Stimulated activated CD8-positive, alpha-beta memory T cell treated with anti-CD3 and anti-CD28 coated beads, Interleukin-7, amount 100 ng/mL, for 1 hour (primary cell): Measurements from ENCODE around the gene CEBPE.

ENCODE experiments used
- DNase-seq, 2 donors: peaks; one replicate each; pipeline ENCODE4 v3.0.0-alpha.2; 2020; ENCODE audit warnings: low read depth in 2 of 2

CEBPE gene

DNA sequence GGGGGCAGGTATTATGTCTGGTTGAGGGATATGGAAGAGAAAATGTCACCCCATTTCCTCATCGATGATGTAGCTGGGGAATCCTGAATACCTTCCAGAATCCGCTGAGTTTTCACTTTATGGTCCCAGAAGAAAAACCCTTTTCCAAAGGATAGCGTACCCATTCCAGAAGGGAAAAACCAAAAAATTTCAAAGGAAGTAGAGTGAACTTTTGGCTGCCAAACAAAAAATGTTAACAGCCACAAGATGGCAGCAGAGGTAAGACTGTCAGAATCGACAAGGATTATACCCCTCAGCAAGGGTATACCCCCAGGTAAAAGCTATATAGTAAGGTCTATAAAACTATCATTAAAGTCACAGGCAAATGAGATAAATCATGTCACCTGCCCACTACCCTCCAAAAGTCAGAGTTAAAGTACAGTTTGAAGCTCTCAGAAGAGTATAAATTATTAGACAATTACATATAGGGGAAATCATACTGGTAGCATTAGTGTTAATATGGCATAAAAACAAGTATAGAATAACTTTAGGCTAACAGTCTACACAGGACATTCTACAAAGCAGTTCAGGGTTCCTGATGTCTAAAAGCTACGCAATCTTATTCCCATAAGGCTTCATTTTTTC, 42.2 kb downstream of the CEBPE start:
- no peak for DNase-seq

DNA sequence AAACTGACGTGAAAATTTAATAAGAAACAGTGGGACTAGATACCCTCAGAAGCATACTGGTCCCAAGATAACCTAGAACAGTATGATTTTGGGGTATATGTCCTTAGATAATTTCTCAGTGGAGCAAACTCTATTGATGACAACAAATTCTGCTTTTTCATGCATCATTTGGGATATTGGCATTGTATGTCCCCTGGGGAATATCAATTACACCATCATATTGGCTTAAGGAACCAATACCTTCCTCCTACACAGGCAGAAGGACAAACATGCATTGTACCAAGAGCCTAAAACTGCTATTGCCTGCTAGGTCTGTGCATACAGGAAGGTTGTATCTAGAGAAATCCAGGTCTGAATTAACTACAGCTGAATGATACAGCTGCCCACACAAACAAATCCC, 44.1 kb downstream of the CEBPE start:
- DNase-seq = no peak

DNA sequence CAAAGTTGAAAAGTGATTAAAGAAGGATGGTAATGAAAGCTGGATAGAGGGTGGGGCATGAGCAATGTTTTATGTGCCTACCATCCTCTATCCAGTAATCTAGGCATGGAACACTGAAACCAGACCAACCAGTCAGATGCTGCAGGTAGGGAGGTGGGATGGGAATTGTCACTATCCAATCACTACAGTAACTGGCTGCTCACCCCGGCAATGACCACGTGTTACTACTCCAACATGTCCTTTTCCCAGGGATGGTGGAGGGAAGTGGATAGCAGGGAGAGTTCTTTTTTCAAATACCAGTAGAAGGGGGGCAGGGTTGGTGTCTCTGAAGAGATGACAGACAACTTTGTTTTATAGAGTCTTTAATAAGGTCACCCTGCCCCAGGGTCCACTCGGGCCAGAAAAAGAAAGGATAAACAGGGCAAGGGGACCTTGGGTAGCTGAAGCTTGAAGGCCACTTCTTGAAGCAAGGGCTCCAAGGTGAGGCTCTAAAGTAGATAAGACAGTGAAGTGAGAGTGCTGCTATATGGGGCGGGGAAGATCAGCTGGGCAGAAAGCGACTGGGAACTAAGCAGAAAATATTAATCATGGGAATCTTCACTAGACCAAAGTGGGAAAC, 47.0 kb downstream of the CEBPE start:
- no peak for DNase-seq

DNA sequence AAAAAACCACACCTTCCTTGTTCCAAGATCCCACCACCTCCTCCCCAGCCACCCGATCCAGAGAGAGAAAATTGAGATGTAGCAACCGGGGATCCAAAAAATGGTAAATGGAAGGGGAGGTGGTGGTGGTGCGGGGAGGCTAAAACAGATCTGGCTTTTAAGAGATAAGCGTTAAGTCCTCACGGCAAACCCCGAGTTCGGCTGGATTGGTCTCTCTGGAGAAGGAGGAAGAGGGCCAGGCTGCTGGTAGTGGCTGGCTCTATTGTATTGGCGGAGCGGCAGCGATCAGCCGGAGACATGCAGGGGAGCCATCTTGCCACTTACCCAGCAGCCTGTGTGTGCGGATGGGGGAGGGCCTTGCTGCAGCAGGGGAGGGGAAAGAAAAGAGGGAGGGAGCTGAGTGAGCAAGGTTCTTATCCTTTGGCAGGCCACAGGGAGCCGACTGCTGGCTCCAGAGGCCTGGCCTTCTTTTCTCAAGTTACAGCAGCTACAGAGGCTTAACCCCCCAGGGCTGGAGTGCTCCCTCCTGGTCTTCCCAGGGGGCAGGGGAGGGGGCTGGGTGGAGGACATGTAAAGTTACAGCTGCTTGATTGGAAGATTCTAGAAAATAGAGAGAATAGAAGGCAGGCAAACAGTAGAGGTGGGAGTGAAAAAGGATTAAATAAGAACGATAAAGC, 47.7 kb downstream of the CEBPE start:
- DNase-seq = peak; percentile 32 to 47

DNA sequence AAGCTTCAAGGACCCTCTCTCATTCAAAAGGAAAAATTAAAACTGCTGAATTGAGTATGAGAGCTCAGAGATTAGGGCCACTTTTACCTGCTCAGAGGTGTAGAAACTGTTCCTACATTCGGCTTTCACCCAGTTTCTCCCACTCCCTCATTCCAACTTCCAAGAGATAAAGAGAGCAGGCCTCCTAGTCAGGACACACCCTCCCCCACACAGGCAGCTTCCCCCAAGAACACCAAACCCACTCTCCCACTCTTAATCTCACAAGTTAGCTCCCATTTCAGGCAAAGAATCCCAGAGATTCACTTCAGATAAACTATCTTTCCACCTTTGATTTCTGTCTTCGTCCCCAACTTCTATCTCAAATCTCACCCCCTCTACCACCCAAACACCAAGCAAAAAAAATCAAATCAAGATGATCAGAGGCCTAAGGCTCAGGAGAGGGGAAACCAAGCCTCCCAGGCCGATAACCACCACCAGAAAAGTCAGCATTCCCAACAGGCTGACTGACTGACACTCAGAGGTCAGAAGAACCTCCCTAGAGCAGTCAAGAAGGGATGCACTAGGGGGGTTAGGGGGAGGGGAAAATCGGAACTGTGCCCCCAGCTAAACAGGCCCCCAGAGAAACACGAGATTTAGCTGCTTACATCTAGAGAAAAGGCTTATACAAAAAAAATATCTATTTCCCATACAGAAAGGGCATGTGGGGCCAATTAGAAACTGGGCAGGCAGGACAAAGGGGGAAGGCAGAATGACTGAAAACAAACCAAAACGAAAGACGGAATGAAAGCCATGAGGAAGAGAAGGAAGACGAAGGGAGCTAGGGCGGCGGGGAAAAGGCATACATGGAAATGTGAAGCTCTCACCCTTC, 48.6 kb downstream of the CEBPE start:
- DNase-seq = no peak

DNA sequence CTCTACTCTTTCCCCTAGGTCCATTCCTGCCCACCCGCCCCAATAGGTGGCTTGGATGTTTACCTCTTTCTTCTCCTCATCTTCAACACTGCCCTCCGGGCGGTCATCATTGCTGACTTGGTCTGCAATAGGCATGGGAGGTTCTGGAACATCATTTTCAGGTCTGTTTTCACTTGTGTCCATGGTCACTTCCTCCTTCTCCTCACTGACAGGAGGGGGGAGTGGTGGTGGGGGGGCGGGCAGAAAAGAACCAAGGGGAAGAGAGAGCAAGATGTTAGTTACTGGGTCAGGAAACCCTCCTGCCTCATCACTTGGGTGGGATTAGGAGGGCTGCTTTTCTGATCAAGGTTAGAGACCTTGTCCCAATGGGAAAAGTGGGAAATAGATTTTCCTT, 49.6 kb downstream of the CEBPE start:
- no peak for DNase-seq

DNA sequence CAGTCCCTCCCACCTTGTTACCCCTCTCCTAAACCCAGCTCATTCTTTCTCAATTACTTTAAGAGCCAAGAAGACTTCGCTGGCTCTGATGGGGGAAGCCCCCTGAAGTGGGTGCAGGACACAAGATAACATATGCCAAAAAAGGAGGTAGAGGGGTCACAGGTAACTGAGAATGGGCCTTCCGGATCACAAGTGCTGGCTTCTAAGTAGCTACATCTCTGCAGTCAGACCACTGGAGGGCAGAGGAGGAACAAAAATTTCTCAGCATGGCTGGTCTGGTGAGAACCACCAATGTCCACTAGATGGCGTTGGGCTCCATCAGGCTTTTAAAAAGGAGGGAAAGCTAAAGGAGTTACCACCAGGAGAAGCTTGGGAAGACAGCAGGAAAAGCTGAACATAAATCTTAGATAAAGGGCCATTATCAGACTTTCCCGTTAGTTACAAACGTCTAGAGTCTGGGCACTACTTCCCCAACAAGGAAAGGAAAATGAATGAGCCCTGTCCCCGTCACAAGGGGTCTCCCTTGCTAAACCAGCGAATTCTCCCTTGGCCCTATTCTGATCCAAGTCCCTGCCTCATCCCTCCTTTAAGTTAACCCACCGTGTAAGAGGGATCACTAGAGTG, 50.2 kb downstream of the CEBPE start:
- DNase-seq = peak; percentile 37 to 53

DNA sequence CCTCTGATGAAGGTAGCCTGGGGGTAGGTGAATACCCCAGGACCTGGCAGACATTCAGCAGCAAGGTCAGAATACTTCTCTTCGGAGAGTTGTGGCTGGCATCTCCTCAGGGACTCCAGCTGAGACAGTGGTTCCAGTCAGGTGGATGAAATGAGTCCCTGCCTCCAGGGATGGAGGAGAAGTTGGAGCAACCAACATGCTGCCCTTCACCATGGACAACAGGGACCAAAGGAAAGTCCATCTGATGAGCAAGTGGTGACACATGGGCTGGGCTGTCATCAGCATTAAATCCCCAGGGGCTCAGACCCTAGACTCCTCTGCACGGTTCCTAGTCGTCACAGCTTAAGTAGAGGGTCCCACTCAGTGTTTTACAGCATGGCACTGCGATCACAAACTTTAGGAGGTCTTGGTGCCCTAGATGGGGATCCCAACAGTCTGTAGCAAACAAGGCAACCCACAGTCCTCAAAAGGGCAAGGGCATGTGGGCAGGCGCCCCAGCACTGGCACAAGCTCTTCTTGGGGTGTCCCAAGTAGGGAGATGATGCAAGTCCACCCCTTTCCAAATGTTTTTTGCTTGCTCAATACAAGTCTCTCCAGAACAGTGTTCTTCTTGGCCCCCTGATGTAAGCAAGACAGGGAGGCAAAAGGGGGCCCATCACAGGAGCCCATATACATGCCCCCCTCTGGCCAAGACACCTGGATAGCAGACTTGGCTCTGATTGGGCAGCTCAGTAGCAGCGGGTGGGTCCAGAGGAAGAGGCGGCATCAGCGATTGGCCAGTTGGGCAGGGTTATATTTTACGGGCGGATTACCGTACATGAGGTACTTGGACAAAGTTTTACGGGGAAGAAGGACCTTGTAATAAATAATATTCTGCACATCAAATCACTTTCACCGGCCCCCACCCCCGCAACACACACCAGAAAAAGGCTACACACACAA, 50.9 kb downstream of the CEBPE start:
- no peak for DNase-seq
